ENCODE data around the gene PPA2. TPM values are rescaled to one million over a fixed set of nuclear protein-coding genes. Genes with fewer than 3 reads are reported as not detected.

PPA2 gene
- total and polyA plus RNA-seq, 2 donors (not counting 1 experiment from before 2014, with no cell fraction given) = 26.9 to 51.5 TPM

DNA sequence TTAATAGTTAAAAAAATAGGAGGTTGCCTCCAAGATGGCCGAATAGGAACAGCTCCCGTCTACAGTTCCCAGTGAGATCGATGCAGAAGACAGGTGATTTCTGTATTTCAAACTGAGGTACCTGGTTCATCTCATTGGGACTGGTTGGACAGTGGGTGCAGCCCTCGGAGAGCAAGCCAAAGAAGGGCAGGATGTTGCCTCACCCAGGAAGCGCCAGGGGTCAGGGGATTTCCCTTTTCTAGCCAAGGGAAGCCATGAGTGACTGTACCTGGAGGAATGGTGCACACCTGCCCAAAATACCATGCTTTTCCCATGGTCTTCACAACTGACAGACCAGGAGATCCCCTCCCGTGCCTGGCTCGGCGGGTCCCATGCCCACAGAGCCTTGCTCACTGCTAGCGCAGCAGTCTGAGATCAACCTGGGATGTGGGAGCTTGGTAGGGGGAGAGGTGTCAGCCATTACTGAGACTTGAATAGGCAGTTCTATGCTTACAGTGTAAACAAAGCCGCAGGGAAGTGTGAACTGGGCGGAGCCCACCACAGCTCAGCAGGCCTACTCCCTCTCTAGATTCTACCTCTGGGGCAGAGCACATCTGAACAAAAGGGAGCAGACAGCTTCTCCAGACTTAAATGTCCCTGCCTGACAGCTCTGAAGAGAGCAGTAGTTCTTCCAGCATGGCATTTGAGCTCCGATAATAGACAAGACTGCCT, 47.5 kb downstream of the PPA2 start:
- WGBS (ENCODE audit: insufficient coverage) = 99% methylated on average over 11 of the region's 12 CpGs
- no peak for DNase-seq
- H3K27ac ChIP-seq (ENCODE audit: low read length in 2 of 2) = no peak overlapping the region
- H3K27ac Mint-ChIP-seq = no peak overlapping the region
- H3K4me1 Mint-ChIP-seq = no peaks in the 10 kb centered on the region
- no peak overlapping the region for H3K9ac ChIP-seq (ENCODE audit: low read length)
- H3K9me3 Mint-ChIP-seq (ENCODE audit: insufficient read depth) = peaks cover 3% of the 10 kb centered on the region
- TF ChIP-seq, protein P1, sequence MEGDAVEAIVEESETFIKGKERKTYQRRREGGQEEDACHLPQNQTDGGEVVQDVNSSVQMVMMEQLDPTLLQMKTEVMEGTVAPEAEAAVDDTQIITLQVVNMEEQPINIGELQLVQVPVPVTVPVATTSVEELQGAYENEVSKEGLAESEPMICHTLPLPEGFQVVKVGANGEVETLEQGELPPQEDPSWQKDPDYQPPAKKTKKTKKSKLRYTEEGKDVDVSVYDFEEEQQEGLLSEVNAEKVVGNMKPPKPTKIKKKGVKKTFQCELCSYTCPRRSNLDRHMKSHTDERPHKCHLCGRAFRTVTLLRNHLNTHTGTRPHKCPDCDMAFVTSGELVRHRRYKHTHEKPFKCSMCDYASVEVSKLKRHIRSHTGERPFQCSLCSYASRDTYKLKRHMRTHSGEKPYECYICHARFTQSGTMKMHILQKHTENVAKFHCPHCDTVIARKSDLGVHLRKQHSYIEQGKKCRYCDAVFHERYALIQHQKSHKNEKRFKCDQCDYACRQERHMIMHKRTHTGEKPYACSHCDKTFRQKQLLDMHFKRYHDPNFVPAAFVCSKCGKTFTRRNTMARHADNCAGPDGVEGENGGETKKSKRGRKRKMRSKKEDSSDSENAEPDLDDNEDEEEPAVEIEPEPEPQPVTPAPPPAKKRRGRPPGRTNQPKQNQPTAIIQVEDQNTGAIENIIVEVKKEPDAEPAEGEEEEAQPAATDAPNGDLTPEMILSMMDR (IDR thresholded peaks at IDR 0.05) = no peak
- TF ChIP-seq EZH2 (IDR thresholded peaks at IDR 0.05; ENCODE audit: borderline replicate concordance, insufficient read depth, low read depth, low read length, poor library complexity, severe bottlenecking) = no peak
- no peaks in the 10 kb centered on the region for H3K4me1 ChIP-seq (ENCODE audit: control insufficient read depth in 2 of 2, insufficient read depth in 2 of 2, low read length in 2 of 2)
- intact Hi-C loops (cut with micrococcal nuclease) = no loop called here
- no peaks in the 10 kb centered on the region for H3K79me2 ChIP-seq (ENCODE audit: control insufficient read depth, insufficient read depth, low read length)
- H3K4me2 ChIP-seq (replicated peaks; ENCODE audit: low read depth, low read length, poor library complexity, severe bottlenecking) = no peak overlapping the region
- peaks cover 3 to 8% (median 5%) of the 10 kb centered on the region in 3 donors for H3K9me3 ChIP-seq (ENCODE audit: control extremely low read depth in 1 of 3, control insufficient read depth in 2 of 3, insufficient read depth in 1 of 3, low read length in 2 of 3)
- peaks cover 6 to 7% of the 10 kb centered on the region in 2 experiments for H3K36me3 ChIP-seq (replicated peaks in 1 of 2; ENCODE audit: control extremely low read depth in 1 of 2, control insufficient read depth in 1 of 2, extremely low read depth in 1 of 2, insufficient read depth in 2 of 2, low read length in 1 of 2)
- ATAC-seq (ENCODE audit: low read depth) = no peak
- no peak overlapping the region for H3K4me3 ChIP-seq (ENCODE audit: control extremely low read depth in 1 of 5, extremely low read depth in 1 of 5, insufficient read depth in 1 of 5, low read depth in 2 of 5, low read length in 4 of 5)
- H4K20me1 ChIP-seq (ENCODE audit: control insufficient read depth, insufficient read depth, low read length, poor library complexity, severe bottlenecking) = no peaks in the 10 kb centered on the region
- CTCF ChIA-PET = no interaction called here
- H3K4me3 Mint-ChIP-seq = no peak overlapping the region
- H3K27me3 Mint-ChIP-seq = no peaks in the 10 kb centered on the region
- POLR2A ChIA-PET = no interaction called here
- no peak overlapping the region for H2AFZ ChIP-seq (ENCODE audit: insufficient read depth, low read depth, low read length, poor library complexity, severe bottlenecking)
- no peaks in the 10 kb centered on the region for H3K27me3 ChIP-seq (replicated peaks in 1 of 4; ENCODE audit: control extremely low read depth in 1 of 4, control insufficient read depth in 3 of 4, insufficient read depth in 4 of 4, low read length in 3 of 4)

DNA sequence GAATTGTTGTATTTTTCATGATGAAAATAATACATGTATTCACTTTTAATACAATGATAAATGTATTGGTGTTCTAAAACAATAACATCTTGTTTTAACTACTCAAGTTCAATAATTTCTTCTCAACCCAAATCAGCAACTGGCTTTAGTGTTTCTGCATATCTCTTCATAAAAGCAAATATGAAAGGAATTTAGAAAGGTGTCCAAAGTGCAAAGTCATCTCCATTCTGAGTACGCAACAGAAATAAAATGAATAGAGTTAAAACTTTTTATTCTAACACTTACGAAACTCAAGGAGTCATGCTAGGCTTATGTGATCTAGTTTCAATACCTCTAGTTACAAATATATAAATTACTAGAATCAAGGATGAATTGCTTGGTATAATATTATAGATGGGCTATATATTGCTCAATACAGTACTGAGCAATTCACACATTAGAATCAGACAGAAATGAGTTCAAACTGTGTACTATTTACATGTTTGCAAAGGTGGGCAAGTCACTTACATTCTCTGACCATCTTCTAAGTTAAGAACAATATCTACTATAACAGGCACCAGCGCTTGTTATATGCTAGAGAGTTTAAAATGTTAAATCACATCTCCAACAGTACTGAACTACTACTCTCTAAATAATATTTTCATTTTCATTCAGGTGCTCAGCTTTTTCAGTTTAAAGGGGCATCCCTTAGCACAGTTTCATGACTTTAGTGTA, 51.5 kb downstream of the PPA2 start:
- ATAC-seq (ENCODE audit: low read depth) = no peak
- Histone ChIP-seq H4K20me1 (ENCODE audit: control insufficient read depth, insufficient read depth, low read length, poor library complexity, severe bottlenecking) (no peaks in the 10 kb centered on the region), H3K4me3 (ENCODE audit: control extremely low read depth in 1 of 5, extremely low read depth in 1 of 5, insufficient read depth in 1 of 5, low read depth in 2 of 5, low read length in 4 of 5) (no peak overlapping the region), H3K4me2 (replicated peaks; ENCODE audit: low read depth, low read length, poor library complexity, severe bottlenecking) (no peak overlapping the region), H3K27me3 (replicated peaks in 1 of 4; ENCODE audit: control extremely low read depth in 1 of 4, control insufficient read depth in 3 of 4, insufficient read depth in 4 of 4, low read length in 3 of 4) (no peaks in the 10 kb centered on the region), H3K36me3 (replicated peaks in 1 of 2; ENCODE audit: control extremely low read depth in 1 of 2, control insufficient read depth in 1 of 2, extremely low read depth in 1 of 2, insufficient read depth in 2 of 2, low read length in 1 of 2) (peaks cover 6 to 7% of the 10 kb centered on the region in 2 experiments), H3K79me2 (ENCODE audit: control insufficient read depth, insufficient read depth, low read length) (no peaks in the 10 kb centered on the region), H3K4me1 (ENCODE audit: control insufficient read depth in 2 of 2, insufficient read depth in 2 of 2, low read length in 2 of 2) (no peaks in the 10 kb centered on the region), H3K9ac (ENCODE audit: low read length) (no peak overlapping the region), H3K27ac (ENCODE audit: low read length in 2 of 2) (no peak overlapping the region), H2AFZ (ENCODE audit: insufficient read depth, low read depth, low read length, poor library complexity, severe bottlenecking) (no peak overlapping the region), H3K9me3 (ENCODE audit: control extremely low read depth in 1 of 3, control insufficient read depth in 2 of 3, insufficient read depth in 1 of 3, low read length in 2 of 3) (peaks cover 3 to 8% (median 5%) of the 10 kb centered on the region in 3 donors)
- WGBS (ENCODE audit: insufficient coverage) = no CpG with 5 or more reads among the region's 3 CpGs
- Mint-ChIP-seq H3K9me3 (ENCODE audit: insufficient read depth) (peaks cover 3% of the 10 kb centered on the region), H3K27me3 (no peaks in the 10 kb centered on the region), H3K27ac (no peak overlapping the region), H3K4me3 (no peak overlapping the region), H3K4me1 (no peaks in the 10 kb centered on the region)
- ChIA-PET CTCF (no interaction called here), POLR2A (no interaction called here)
- no peak for DNase-seq
- no peak for TF ChIP-seq EZH2 (IDR thresholded peaks at IDR 0.05; ENCODE audit: borderline replicate concordance, insufficient read depth, low read depth, low read length, poor library complexity, severe bottlenecking)
- TF ChIP-seq, protein P1 (IDR thresholded peaks at IDR 0.05) = no peak
- intact Hi-C loops (cut with micrococcal nuclease) = no loop called here

Data from B cell (primary cell).